Prostate gland (tissue), 2 donors: Measurements from ENCODE around the gene AKT3.

ENCODE experiments used
- POLR2A ChIP-seq: fragments of 450-650 bp; IDR thresholded peaks from one replicate; pipeline ENCODE4 v1.6.1; 2016; ENCODE audit warnings: antibody characterized with exemption, mild to moderate bottlenecking
- POLR2AphosphoS5 ChIP-seq: sonication (generic); formaldehyde crosslinking; IDR thresholded peaks from one replicate; pipeline ENCODE4 v1.6.1; 2017; ENCODE audit warnings: antibody characterized with exemption
- TF ChIP-seq, protein P1 (sequence below), 4 experiments: fragments of 200-600 bp in 2 of 4; fragments of 450-650 bp in 2 of 4; sonication (generic) in 2 of 4; IDR thresholded peaks; 1 replicate in 3 of 4; 2 replicates in 1 of 4; pipeline ENCODE4 v1.5.1; 2016 to 2019; ENCODE audit warnings: antibody characterized with exemption in 4 of 4, mild to moderate bottlenecking in 2 of 4, moderate library complexity in 2 of 4

DNA sequence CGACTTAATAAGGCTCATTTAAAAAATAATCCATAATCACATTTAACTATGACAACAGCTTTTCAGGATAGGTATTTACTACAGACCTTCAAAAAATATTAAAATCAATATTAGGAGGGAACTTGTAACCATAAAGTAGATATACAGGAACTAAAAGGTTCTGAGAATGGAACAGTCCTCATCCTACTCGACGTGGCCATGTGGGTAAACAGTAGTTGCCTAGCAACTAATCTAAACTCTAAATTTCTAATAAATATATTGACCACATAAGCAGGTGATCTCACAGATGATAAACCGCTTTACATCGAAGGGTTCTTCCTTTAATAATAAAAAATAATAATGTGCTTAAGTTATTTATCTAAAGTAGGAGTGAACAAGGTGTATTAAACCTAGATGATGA is 7.9 kb downstream of the AKT3 start:
- TF ChIP-seq, protein P1, sequence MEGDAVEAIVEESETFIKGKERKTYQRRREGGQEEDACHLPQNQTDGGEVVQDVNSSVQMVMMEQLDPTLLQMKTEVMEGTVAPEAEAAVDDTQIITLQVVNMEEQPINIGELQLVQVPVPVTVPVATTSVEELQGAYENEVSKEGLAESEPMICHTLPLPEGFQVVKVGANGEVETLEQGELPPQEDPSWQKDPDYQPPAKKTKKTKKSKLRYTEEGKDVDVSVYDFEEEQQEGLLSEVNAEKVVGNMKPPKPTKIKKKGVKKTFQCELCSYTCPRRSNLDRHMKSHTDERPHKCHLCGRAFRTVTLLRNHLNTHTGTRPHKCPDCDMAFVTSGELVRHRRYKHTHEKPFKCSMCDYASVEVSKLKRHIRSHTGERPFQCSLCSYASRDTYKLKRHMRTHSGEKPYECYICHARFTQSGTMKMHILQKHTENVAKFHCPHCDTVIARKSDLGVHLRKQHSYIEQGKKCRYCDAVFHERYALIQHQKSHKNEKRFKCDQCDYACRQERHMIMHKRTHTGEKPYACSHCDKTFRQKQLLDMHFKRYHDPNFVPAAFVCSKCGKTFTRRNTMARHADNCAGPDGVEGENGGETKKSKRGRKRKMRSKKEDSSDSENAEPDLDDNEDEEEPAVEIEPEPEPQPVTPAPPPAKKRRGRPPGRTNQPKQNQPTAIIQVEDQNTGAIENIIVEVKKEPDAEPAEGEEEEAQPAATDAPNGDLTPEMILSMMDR (IDR thresholded peaks at IDR 0.05), result no peak
- no peak for TF ChIP-seq POLR2A
- TF ChIP-seq POLR2AphosphoS5, result no peak
